NB4 (cell line): ENCODE results near the gene ITGAX.

Source experiments
- CTCF ChIP-seq: IDR thresholded peaks from one replicate; pipeline ENCODE4 v1.5.1; 2012; ENCODE audit warnings: low read depth, low read length
- MAX ChIP-seq: IDR thresholded peaks from 2 replicates; pipeline ENCODE4 v1.6.1; 2011; ENCODE audit warnings: low read depth, low read length
- MYC ChIP-seq: IDR thresholded peaks from 2 replicates; pipeline ENCODE4 v1.6.1; 2011; ENCODE audit warnings: low read depth, low read length
- POLR2A ChIP-seq: IDR thresholded peaks from 2 replicates; pipeline ENCODE4 v1.6.1; 2011; ENCODE audit warnings: mild to moderate bottlenecking; ENCODE audit not compliant: insufficient read length; ENCODE audit errors: extremely low read depth

GRCh38 chr16:31420037-31420436, 65.1 kb downstream of the ITGAX start:
- TF ChIP-seq CTCF (no peak), MAX (no peak), MYC (no peak), POLR2A (no peak)
